Astrocyte (in vitro differentiated cells and primary cell): Measurements from ENCODE around the gene MYT1. TPM values are rescaled to one million over a fixed set of nuclear protein-coding genes. Genes with fewer than 3 reads are reported as not detected.

Experiments
- DNase-seq: peaks from one replicate; pipeline ENCODE4 v3.0.0-alpha.2; 2010; ENCODE audit warnings: low read depth
- FAIRE-seq: peaks from 2 replicates; lab custom pipeline; 2011; peaks lifted over from hg19 to GRCh38; lab: Jason Lieb, UNC
- H2AFZ ChIP-seq: 2 replicates; pipeline ENCODE4 v1.6.0; 2012; ENCODE audit warnings: low read depth, low read length, inconsistent platforms
- H3K27ac ChIP-seq: 2 replicates; pipeline ENCODE4 v1.5.1; 2011; ENCODE audit warnings: low read depth, low read length, inconsistent platforms
- H3K27me3 ChIP-seq: 2 replicates; pipeline ENCODE4 v1.6.0; 2011; ENCODE audit warnings: low read length, inconsistent platforms; ENCODE audit not compliant: insufficient read depth
- H3K36me3 ChIP-seq: 2 replicates; pipeline ENCODE4 v1.5.1; 2011; ENCODE audit warnings: low read length, inconsistent platforms; ENCODE audit not compliant: insufficient read depth
- H3K4me1 ChIP-seq: 2 replicates; pipeline ENCODE4 v1.5.1; 2011; ENCODE audit warnings: low read length, inconsistent platforms; ENCODE audit not compliant: insufficient read depth
- H3K4me2 ChIP-seq: 2 replicates; pipeline ENCODE4 v1.6.0; 2012; ENCODE audit warnings: low read length, inconsistent platforms
- H3K4me3 ChIP-seq: 2 replicates; pipeline ENCODE4 v1.5.1; 2011; ENCODE audit warnings: low read depth, mild to moderate bottlenecking, low read length, inconsistent platforms; ENCODE audit not compliant: insufficient read depth
- H3K79me2 ChIP-seq: 2 replicates; pipeline ENCODE4 v1.6.0; 2012; ENCODE audit warnings: mild to moderate bottlenecking, low read length, inconsistent platforms; ENCODE audit not compliant: insufficient read depth
- H3K9ac ChIP-seq: 2 replicates; pipeline ENCODE4 v1.6.0; 2012; ENCODE audit warnings: mild to moderate bottlenecking, low read length, inconsistent platforms
- H3K9me3 ChIP-seq: 2 replicates; pipeline ENCODE4 v1.5.1; 2012; ENCODE audit warnings: low read depth, mild to moderate bottlenecking, low read length, inconsistent platforms; ENCODE audit not compliant: insufficient read depth
- H4K20me1 ChIP-seq: 2 replicates; pipeline ENCODE4 v1.6.0; 2012; ENCODE audit warnings: low read length, inconsistent platforms; ENCODE audit not compliant: insufficient read depth
- H3K27ac Mint-ChIP-seq: one replicate; pipeline ENCODE4 v1.8.0; 2021; ENCODE audit warnings: mild to moderate bottlenecking, mixed read lengths; ENCODE audit not compliant: unreplicated experiment
- H3K27me3 Mint-ChIP-seq: one replicate; pipeline ENCODE4 v1.8.0; 2021; ENCODE audit warnings: low read depth, mixed read lengths; ENCODE audit not compliant: unreplicated experiment
- H3K36me3 Mint-ChIP-seq: one replicate; pipeline ENCODE4 v1.8.0; 2021; ENCODE audit warnings: low read depth, mixed read lengths; ENCODE audit not compliant: unreplicated experiment
- H3K4me1 Mint-ChIP-seq: one replicate; pipeline ENCODE4 v1.8.0; 2021; ENCODE audit warnings: low read depth, mixed read lengths; ENCODE audit not compliant: unreplicated experiment
- H3K4me3 Mint-ChIP-seq: one replicate; pipeline ENCODE4 v1.8.0; 2021; ENCODE audit warnings: mild to moderate bottlenecking, moderate library complexity, mixed read lengths; ENCODE audit not compliant: unreplicated experiment
- H3K9me3 Mint-ChIP-seq: one replicate; pipeline ENCODE4 v1.8.0; 2021; ENCODE audit warnings: mild to moderate bottlenecking, mixed read lengths; ENCODE audit not compliant: unreplicated experiment
- EZH2 ChIP-seq: IDR thresholded peaks from 2 replicates; pipeline ENCODE4 v1.6.1; 2012; ENCODE audit warnings: mild to moderate bottlenecking, low read length, inconsistent platforms; ENCODE audit not compliant: insufficient read depth
- total RNA-seq: library from RNA; stranded (reverse); gene quantifications from 2 replicates; pipeline ENCODE4 v1.2.1, GENCODE V29; 2021
- TF ChIP-seq, protein P1 (sequence below): IDR thresholded peaks from 2 replicates; pipeline ENCODE4 v1.5.1; 2011; ENCODE audit warnings: low read depth, mild to moderate bottlenecking, inconsistent platforms, low read length, moderate library complexity; ENCODE audit not compliant: insufficient read depth

MYT1 gene
- total RNA-seq, 1 donor from 2014 or later, result not detected

DNA sequence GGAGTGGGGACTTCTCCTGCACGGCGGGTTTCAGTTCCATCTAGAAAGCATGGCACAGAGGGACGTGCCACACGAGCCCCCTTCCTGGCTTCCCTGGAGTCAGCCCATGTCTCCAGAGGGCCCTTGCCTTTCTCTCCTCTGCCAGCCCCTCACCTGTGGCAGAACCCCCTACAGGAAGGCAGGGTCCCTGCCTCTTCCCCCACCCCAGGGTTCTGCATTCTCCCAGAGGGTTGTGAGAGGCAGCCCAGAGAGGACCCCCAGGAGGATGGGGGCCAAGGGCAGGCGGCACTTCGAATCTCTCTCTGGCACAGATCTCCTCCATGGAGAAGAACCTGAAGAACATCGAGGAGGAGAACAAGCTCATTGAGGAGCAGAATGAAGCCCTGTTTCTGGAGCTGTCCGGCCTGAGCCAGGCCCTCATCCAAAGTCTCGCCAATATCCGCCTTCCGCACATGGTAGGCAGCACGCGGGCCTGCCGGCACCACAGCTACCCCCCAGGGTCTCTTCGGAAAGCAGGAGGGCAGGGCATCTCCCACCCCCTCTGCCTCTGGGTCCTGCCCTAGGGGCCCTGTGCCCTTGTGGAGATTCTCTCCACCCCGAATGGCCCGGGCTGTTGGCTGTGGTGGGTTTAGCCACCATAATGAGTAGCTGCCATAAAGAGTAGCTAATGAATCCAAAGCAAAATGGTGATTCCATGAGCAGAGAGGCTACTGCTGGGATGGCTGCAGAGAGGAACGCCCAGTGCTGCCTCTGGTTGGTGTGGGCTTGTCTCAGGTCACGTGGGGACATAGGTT, 75.4 kb downstream of the MYT1 start:
- H4K20me1 ChIP-seq, result no peaks in the 10 kb centered on the region
- Mint-ChIP-seq H3K9me3 (peaks cover 5% of the 10 kb centered on the region), H3K4me3 (no peak overlapping the region), H3K27me3 (peaks cover 32% of the 10 kb centered on the region), H3K4me1 (no peaks in the 10 kb centered on the region), H3K36me3 (no peaks in the 10 kb centered on the region), H3K27ac (no peak overlapping the region)
- no peaks in the 10 kb centered on the region for H3K9me3 ChIP-seq
- no peak overlapping the region for H3K9ac ChIP-seq
- TF ChIP-seq EZH2, result no peak
- H3K36me3 ChIP-seq, result no peaks in the 10 kb centered on the region
- H3K27me3 ChIP-seq, result peaks cover 7% of the 10 kb centered on the region
- no peak overlapping the region for H3K4me2 ChIP-seq
- no peaks in the 10 kb centered on the region for H3K79me2 ChIP-seq
- FAIRE-seq, result no peak
- no peak overlapping the region for H3K27ac ChIP-seq
- H2AFZ ChIP-seq, result no peak overlapping the region
- no peaks in the 10 kb centered on the region for H3K4me1 ChIP-seq
- no peak overlapping the region for H3K4me3 ChIP-seq
- DNase-seq, result no peak

DNA sequence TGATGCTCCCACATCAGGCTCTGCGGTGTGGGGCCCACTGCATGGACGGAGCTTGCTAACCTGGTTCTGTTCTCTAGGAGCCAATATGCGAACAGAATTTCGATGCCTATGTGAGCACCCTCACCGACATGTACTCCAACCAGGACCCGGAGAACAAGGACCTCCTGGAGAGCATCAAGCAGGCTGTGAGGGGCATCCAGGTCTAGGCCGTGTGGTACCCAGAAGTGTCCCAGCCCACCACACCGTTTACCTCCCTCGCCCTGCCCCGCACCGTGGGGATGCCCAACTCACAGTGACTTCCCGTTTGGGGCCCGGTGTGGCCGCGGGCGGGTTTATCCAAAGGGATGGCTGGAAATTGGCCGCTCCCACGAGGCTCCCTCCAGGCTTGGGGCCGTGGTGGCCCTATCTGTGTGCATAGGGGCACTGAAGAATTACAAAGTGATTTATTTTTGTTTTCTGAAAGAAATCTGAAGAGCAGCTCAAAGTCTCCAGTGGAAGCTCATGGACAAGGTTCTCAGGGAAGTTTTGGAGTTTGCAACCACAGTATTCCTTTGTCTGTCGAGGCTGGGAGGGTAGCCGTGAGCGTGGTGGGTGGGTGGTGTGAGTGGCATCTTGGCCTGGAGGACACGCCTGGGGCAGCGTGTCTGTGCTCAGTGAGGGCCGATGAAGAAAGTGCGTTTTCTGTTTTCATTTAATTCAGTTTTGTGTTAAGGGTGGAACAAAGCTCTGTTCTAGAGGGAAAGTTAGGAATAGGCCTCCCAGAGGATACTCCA, 76.2 kb downstream of the MYT1 start:
- TF ChIP-seq, protein P1, sequence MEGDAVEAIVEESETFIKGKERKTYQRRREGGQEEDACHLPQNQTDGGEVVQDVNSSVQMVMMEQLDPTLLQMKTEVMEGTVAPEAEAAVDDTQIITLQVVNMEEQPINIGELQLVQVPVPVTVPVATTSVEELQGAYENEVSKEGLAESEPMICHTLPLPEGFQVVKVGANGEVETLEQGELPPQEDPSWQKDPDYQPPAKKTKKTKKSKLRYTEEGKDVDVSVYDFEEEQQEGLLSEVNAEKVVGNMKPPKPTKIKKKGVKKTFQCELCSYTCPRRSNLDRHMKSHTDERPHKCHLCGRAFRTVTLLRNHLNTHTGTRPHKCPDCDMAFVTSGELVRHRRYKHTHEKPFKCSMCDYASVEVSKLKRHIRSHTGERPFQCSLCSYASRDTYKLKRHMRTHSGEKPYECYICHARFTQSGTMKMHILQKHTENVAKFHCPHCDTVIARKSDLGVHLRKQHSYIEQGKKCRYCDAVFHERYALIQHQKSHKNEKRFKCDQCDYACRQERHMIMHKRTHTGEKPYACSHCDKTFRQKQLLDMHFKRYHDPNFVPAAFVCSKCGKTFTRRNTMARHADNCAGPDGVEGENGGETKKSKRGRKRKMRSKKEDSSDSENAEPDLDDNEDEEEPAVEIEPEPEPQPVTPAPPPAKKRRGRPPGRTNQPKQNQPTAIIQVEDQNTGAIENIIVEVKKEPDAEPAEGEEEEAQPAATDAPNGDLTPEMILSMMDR, result no peak
- TF ChIP-seq EZH2, result no peak
- Mint-ChIP-seq H3K27me3 (peaks cover 37% of the 10 kb centered on the region), H3K27ac (no peak overlapping the region), H3K4me1 (no peaks in the 10 kb centered on the region), H3K9me3 (peaks cover 5% of the 10 kb centered on the region), H3K36me3 (peaks cover 2% of the 10 kb centered on the region), H3K4me3 (no peak overlapping the region)
- Histone ChIP-seq H3K27ac (no peak overlapping the region), H3K27me3 (peaks cover 10% of the 10 kb centered on the region), H3K9me3 (no peaks in the 10 kb centered on the region), H3K79me2 (no peaks in the 10 kb centered on the region), H2AFZ (no peak overlapping the region), H4K20me1 (no peaks in the 10 kb centered on the region), H3K36me3 (no peaks in the 10 kb centered on the region), H3K4me3 (no peak overlapping the region), H3K4me1 (no peaks in the 10 kb centered on the region), H3K4me2 (no peak overlapping the region), H3K9ac (no peak overlapping the region)
- DNase-seq (no peak), FAIRE-seq (no peak)

DNA sequence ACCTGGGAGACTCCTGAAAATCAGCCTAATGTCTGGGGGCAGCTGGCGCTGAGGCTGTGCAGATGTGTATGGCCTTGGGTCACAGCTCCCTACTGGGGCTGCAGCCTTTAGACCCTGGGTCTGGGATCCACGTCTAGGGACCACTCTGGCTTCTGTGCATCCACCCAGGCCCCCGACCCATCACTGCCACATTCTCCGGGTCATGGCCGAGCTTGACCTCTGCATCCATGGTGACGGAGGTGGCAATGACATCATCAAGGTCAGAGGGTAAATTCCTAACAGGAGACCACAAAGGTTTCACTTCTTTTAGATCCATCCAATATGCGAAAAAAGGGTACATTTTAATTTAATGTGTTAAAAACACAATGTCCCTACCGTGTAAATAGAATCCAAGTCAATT, 76.8 kb downstream of the MYT1 start:
- H3K27ac Mint-ChIP-seq, result no peak overlapping the region
- Histone ChIP-seq H3K27ac (no peak overlapping the region), H3K4me1 (no peaks in the 10 kb centered on the region), H3K27me3 (peaks cover 10% of the 10 kb centered on the region), H3K4me2 (no peak overlapping the region), H3K36me3 (no peaks in the 10 kb centered on the region), H2AFZ (no peak overlapping the region), H3K79me2 (no peaks in the 10 kb centered on the region), H3K4me3 (no peak overlapping the region), H3K9me3 (no peaks in the 10 kb centered on the region), H3K9ac (no peak overlapping the region), H4K20me1 (no peaks in the 10 kb centered on the region)
- H3K4me3 Mint-ChIP-seq, result no peak overlapping the region
- H3K27me3 Mint-ChIP-seq, result peaks cover 42% of the 10 kb centered on the region
- DNase-seq (no peak), FAIRE-seq (no peak)
- peaks cover 2% of the 10 kb centered on the region for H3K36me3 Mint-ChIP-seq
- peaks cover 7% of the 10 kb centered on the region for H3K9me3 Mint-ChIP-seq
- H3K4me1 Mint-ChIP-seq, result no peaks in the 10 kb centered on the region
- TF ChIP-seq, protein P1, result no peak
- no peak for TF ChIP-seq EZH2
